Measurements from ENCODE around the gene BMPR1B. TPM values are rescaled to one million over a fixed set of nuclear protein-coding genes. Genes with fewer than 3 reads are reported as not detected.

The BMPR1B gene
- total and polyA plus RNA-seq, 4 donors = 0.27 to 0.70 (median 0.48) TPM

DNA sequence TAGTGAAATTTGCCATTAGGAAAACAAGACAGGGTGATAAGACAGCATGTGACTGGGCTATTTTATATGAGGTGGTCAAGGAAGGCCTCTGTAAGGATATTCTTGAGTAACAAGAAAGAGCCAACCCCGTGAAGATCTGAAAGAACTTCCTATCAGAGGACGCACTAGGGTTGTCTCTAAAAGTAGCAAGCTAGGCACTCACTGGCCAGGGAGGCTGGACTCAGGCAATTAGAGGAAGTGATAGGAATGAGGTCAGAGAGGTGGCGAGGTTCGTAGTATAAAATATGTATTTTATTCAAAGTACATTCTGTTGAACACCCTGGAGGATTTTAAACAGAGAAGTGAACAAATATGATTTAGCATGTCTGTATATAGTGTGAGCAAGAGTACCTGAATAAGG, 4.6 kb downstream of the BMPR1B start:
- no peak overlapping the region for H3K4me3 ChIP-seq (ENCODE audit: low read depth in 1 of 3, low read length in 3 of 3)
- no peak overlapping the region for H3K9ac ChIP-seq (ENCODE audit: low read depth in 1 of 2, low read length in 2 of 2)
- H3K27ac ChIP-seq (ENCODE audit: low read depth in 1 of 2, low read length in 2 of 2) = no peak overlapping the region
- DNase-seq (ENCODE audit: low spot score) = no peak
- no peaks in the 10 kb centered on the region for H3K36me3 ChIP-seq (ENCODE audit: control insufficient read depth in 4 of 4, insufficient read depth in 3 of 4, low read depth in 1 of 4, low read length in 3 of 4)
- no peaks in the 10 kb centered on the region for H3K9me3 ChIP-seq (ENCODE audit: control insufficient read depth in 4 of 4, low read length in 3 of 4)
- H3K27me3 ChIP-seq (ENCODE audit: control insufficient read depth in 4 of 4, insufficient read depth in 4 of 4, low read length in 3 of 4) = peaks cover 0 to 12% (median 2%) of the 10 kb centered on the region in 4 donors
- TF ChIP-seq REST (IDR thresholded peaks at IDR 0.05) = no peak
- TF ChIP-seq RAD21 (IDR thresholded peaks at IDR 0.05) = no peak
- no peak for TF ChIP-seq RXRA (IDR thresholded peaks at IDR 0.05)
- TF ChIP-seq MAX (IDR thresholded peaks at IDR 0.05) = no peak
- TF ChIP-seq, protein P1, sequence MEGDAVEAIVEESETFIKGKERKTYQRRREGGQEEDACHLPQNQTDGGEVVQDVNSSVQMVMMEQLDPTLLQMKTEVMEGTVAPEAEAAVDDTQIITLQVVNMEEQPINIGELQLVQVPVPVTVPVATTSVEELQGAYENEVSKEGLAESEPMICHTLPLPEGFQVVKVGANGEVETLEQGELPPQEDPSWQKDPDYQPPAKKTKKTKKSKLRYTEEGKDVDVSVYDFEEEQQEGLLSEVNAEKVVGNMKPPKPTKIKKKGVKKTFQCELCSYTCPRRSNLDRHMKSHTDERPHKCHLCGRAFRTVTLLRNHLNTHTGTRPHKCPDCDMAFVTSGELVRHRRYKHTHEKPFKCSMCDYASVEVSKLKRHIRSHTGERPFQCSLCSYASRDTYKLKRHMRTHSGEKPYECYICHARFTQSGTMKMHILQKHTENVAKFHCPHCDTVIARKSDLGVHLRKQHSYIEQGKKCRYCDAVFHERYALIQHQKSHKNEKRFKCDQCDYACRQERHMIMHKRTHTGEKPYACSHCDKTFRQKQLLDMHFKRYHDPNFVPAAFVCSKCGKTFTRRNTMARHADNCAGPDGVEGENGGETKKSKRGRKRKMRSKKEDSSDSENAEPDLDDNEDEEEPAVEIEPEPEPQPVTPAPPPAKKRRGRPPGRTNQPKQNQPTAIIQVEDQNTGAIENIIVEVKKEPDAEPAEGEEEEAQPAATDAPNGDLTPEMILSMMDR (IDR thresholded peaks at IDR 0.05; ENCODE audit: low read depth, low read length, missing input control) = no peak
- TF ChIP-seq HNF4G (IDR thresholded peaks at IDR 0.05) = no peak
- TF ChIP-seq GABPA (IDR thresholded peaks at IDR 0.05 in 1 of 2, conservative IDR thresholded peaks at IDR 0.05 in 1 of 2) = no peak
- TF ChIP-seq NR2F2 (IDR thresholded peaks at IDR 0.05) = no peak
- TF ChIP-seq YY1 (IDR thresholded peaks at IDR 0.05) = no peak
- no peak for TF ChIP-seq TAF1 (conservative IDR thresholded peaks at IDR 0.05)
- no peak for TF ChIP-seq EGR1 (IDR thresholded peaks at IDR 0.05; ENCODE audit: low read depth in 2 of 2)
- TF ChIP-seq, protein P2, sequence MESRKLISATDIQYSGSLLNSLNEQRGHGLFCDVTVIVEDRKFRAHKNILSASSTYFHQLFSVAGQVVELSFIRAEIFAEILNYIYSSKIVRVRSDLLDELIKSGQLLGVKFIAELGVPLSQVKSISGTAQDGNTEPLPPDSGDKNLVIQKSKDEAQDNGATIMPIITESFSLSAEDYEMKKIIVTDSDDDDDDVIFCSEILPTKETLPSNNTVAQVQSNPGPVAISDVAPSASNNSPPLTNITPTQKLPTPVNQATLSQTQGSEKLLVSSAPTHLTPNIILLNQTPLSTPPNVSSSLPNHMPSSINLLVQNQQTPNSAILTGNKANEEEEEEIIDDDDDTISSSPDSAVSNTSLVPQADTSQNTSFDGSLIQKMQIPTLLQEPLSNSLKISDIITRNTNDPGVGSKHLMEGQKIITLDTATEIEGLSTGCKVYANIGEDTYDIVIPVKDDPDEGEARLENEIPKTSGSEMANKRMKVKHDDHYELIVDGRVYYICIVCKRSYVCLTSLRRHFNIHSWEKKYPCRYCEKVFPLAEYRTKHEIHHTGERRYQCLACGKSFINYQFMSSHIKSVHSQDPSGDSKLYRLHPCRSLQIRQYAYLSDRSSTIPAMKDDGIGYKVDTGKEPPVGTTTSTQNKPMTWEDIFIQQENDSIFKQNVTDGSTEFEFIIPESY (IDR thresholded peaks at IDR 0.05) = no peak
- TF ChIP-seq SP1 (IDR thresholded peaks at IDR 0.05) = no peak
- TF ChIP-seq FOXA1 (IDR thresholded peaks at IDR 0.05) = no peak
- TF ChIP-seq FOXA2 (IDR thresholded peaks at IDR 0.05) = no peak
- TF ChIP-seq JUND (IDR thresholded peaks at IDR 0.05) = no peak
- TF ChIP-seq HNF4A (conservative IDR thresholded peaks at IDR 0.05) = no peak
- no peak for TF ChIP-seq ATF3 (IDR thresholded peaks at IDR 0.05)
- 81% methylated on average over 4 of the region's 4 CpGs for WGBS
- peaks cover 4 to 14% (median 7%) of the 10 kb centered on the region in 4 donors for H3K4me1 ChIP-seq (ENCODE audit: control insufficient read depth in 4 of 4, insufficient read depth in 4 of 4, low read length in 3 of 4)

Data from liver (tissue), 9 donors.